ENCODE measurements around the gene GRAMD4.

- TF ChIP-seq CTCF (IDR thresholded peaks at IDR 0.05) (no peak), EZH2 (IDR thresholded peaks at IDR 0.05; ENCODE audit: borderline replicate concordance, insufficient read depth, low read depth, low read length, poor library complexity, severe bottlenecking) (no peak)
These were observed 1.9 kb downstream of the GRAMD4 start for GRCh38 chr22:46622081-46622521.

Measured in B cell (primary cell).